K562 (cell line): ENCODE data around the gene SLC22A6.

Source experiments
- CREM ChIP-seq: IDR thresholded peaks from 2 replicates; pipeline ENCODE4 v1.6.1; 2014; ENCODE audit warnings: antibody characterized with exemption, low read depth
- MYNN ChIP-seq, 2 experiments: sonication (generic); formaldehyde crosslinking in 1 of 2; IDR thresholded peaks; 2 replicates each; pipeline versions ENCODE4 v1.5.0 to v1.6.1; 2016 to 2020; ENCODE audit warnings: antibody characterized with exemption in 1 of 2, missing genetic modification reagents in 1 of 2
- PHB2 ChIP-seq: fragments of 450-650 bp; IDR thresholded peaks from 2 replicates; pipeline ENCODE4 v1.6.1; 2017; ENCODE audit warnings: low read depth
- PHF20 ChIP-seq: fragments of 450-650 bp; IDR thresholded peaks from 2 replicates; pipeline ENCODE4 v1.6.1; 2018; ENCODE audit not compliant: partially characterized antibody
- TEAD2 ChIP-seq: fragments of 450-650 bp; IDR thresholded peaks from 2 replicates; pipeline ENCODE4 v1.6.1; 2016; ENCODE audit warnings: missing genetic modification characterization, control low read depth, missing compliant biosample characterization
- ZNF121 ChIP-seq: sonication (generic); formaldehyde crosslinking; conservative IDR thresholded peaks from 2 replicates; pipeline ENCODE4 v1.8.0; 2022; ENCODE audit warnings: missing genetic modification reagents

GRCh38 chr11:62976109-62976508, 8.7 kb downstream of the SLC22A6 start:
- no peak for TF ChIP-seq ZNF121 (CRISPR knock-in tag)
- TF ChIP-seq TEAD2 (tag) = no peak
- no peak for TF ChIP-seq PHB2
- no peak for TF ChIP-seq PHF20
- no peak for TF ChIP-seq CREM
- no peak for TF ChIP-seq MYNN (IDR thresholded peaks at IDR 0.05)
- TF ChIP-seq MYNN (CRISPR knock-in tag; IDR thresholded peaks at IDR 0.05) = no peak
